Vagina (tissue), 2 donors: Measurements from ENCODE around the gene UBE2E2.

Experiments used
- POLR2A ChIP-seq, 2 donors: fragments of 450-650 bp; IDR thresholded peaks; one replicate each; pipeline ENCODE4 v1.6.1; 2017; ENCODE audit warnings: antibody characterized with exemption in 2 of 2, mild to moderate bottlenecking in 2 of 2, moderate library complexity in 2 of 2
- POLR2AphosphoS5 ChIP-seq, 2 donors: sonication (generic); formaldehyde crosslinking; IDR thresholded peaks; one replicate each; pipeline ENCODE4 v1.9.0; 2017; ENCODE audit warnings: antibody characterized with exemption in 2 of 2, mild to moderate bottlenecking in 2 of 2, low read depth in 1 of 2; ENCODE audit not compliant: insufficient read depth in 1 of 2
- TF ChIP-seq, protein P1 (sequence below), 3 experiments: fragments of 450-650 bp in 2 of 3; fragments of 200-600 bp in 1 of 3; sonication (generic) in 1 of 3; IDR thresholded peaks; one replicate each; pipeline ENCODE4 v1.5.1; 2017 to 2019; ENCODE audit warnings: antibody characterized with exemption in 3 of 3, mild to moderate bottlenecking in 2 of 3, moderate library complexity in 2 of 3

DNA sequence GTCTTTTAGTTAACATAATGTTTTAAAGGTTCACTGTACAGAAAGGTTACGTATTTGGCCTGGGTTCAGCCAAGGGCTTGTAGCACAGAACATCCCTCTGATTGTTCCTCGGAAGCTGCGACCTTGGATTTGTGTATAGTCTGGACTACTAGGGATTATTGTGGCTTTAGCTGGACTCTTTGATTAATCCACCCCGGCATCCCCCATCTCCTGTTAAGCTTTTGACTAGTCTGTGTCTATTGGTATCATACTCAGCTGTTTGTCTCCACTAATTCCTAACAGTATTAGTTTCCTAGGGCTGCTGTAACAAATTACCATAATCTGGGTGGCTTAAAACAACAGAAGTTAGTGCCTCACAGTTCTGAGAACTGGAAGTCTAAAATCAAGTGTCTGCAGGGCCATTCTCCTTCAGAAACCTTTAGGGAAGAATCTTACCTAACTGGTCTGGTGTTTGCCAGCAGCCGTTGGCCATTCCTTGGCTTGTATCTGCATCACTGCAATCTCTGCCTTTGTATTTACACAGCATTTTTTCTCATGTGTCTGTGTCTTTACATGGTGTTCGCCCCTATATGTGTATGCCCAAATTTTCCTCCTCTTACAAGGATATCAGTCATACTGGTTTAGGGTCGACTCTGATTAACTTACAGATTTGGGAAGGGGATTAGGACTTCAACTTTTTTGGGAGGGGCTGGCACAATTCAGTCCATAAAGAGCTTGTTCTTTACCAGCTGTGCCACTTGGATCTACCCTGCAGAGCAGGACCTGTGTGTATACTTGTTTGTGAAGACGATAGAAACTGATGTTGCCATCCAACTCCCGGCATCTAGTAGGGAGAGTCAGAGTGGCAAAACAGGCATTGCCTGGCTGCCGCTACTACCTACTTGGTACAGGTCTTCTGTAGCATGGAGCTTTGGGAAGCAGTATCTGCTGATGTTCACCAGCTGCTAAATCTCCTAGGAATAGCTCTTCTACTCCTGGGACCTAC, 117.8 kb downstream of the UBE2E2 start:
- TF ChIP-seq, protein P1, sequence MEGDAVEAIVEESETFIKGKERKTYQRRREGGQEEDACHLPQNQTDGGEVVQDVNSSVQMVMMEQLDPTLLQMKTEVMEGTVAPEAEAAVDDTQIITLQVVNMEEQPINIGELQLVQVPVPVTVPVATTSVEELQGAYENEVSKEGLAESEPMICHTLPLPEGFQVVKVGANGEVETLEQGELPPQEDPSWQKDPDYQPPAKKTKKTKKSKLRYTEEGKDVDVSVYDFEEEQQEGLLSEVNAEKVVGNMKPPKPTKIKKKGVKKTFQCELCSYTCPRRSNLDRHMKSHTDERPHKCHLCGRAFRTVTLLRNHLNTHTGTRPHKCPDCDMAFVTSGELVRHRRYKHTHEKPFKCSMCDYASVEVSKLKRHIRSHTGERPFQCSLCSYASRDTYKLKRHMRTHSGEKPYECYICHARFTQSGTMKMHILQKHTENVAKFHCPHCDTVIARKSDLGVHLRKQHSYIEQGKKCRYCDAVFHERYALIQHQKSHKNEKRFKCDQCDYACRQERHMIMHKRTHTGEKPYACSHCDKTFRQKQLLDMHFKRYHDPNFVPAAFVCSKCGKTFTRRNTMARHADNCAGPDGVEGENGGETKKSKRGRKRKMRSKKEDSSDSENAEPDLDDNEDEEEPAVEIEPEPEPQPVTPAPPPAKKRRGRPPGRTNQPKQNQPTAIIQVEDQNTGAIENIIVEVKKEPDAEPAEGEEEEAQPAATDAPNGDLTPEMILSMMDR (IDR thresholded peaks at IDR 0.05), result no peak
- TF ChIP-seq POLR2AphosphoS5 (IDR thresholded peaks at IDR 0.05; ENCODE audit: insufficient read depth in 1 of 2, low read depth in 1 of 2) (no peak), POLR2A (IDR thresholded peaks at IDR 0.05) (no peak)
